ENCODE measurements around the gene EPB41. TPM values are rescaled to one million over a fixed set of nuclear protein-coding genes. Genes with fewer than 3 reads are reported as not detected.
"Not testable (repeated sequence)": the region's sequence is repeated elsewhere in the genome, so short reads cannot be mapped to it uniquely, and the experiment has no call there.

The EPB41 gene
- total and polyA plus RNA-seq, 12 donors = 6.6 to 49.5 (median 30.3) TPM

DNA sequence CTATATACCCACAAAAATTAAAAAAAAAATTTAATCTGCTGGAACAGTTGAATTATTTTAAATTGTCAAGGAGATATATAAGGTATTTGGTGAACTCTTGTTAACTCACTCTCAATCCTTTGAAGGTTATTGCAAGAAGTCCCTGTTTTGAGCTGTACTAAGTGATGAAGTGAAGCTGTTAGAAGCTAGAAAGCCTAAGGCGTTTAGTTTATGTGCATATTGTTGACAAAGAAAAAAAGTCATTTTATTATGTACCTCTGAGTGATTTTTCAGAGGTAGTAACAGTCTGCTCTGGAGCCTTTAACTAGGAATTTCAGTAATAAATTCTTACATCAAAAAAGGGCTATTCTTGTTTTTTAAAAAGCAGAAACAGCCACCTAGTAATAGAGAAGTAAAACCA lies 149.7 kb downstream of the EPB41 start:
- DNase-seq = no peak
- Histone ChIP-seq H3K4me3 (no peak overlapping the region), H3K36me3 (replicated peaks in 1 of 2) (no peaks in the 10 kb centered on the region), H3K27ac (no peak overlapping the region), H3K4me1 (replicated peaks in 1 of 2) (no peaks in the 10 kb centered on the region), H3K9me3 (replicated peaks in 1 of 3) (no peaks in the 10 kb centered on the region), H3K27me3 (no peaks in the 10 kb centered on the region)
- TF ChIP-seq CTCF (IDR thresholded peaks at IDR 0.05) (no peak), POLR2A (IDR thresholded peaks at IDR 0.05) (no peak)
- intact Hi-C loops (cut with DNase I) = no loop called here
- 72 to 91% (median 80%) methylated on average over 1 of the region's 1 CpG for WGBS, 4 donors

- H3K4me3 ChIP-seq = no peak overlapping the region
- no peaks in the 10 kb centered on the region for H3K27me3 ChIP-seq
- H3K36me3 ChIP-seq (replicated peaks in 1 of 2) = peaks cover 0 to 2% of the 10 kb centered on the region in 2 donors
- no peaks in the 10 kb centered on the region for H3K4me1 ChIP-seq (replicated peaks in 1 of 2)
- no peak for DNase-seq
- WGBS, 4 donors = 93 to 100% (median 97%) methylated on average over 2 of the region's 2 CpGs
- no peaks in the 10 kb centered on the region for H3K9me3 ChIP-seq (replicated peaks in 1 of 3)
- intact Hi-C loops (cut with DNase I) = no loop called here
- H3K27ac ChIP-seq = no peak overlapping the region
- TF ChIP-seq POLR2A (IDR thresholded peaks at IDR 0.05) = no peak
- no peak for TF ChIP-seq CTCF (IDR thresholded peaks at IDR 0.05)
Observed at GRCh38 chr1:29077155-29077554, 162.8 kb downstream of the EPB41 start.

DNA sequence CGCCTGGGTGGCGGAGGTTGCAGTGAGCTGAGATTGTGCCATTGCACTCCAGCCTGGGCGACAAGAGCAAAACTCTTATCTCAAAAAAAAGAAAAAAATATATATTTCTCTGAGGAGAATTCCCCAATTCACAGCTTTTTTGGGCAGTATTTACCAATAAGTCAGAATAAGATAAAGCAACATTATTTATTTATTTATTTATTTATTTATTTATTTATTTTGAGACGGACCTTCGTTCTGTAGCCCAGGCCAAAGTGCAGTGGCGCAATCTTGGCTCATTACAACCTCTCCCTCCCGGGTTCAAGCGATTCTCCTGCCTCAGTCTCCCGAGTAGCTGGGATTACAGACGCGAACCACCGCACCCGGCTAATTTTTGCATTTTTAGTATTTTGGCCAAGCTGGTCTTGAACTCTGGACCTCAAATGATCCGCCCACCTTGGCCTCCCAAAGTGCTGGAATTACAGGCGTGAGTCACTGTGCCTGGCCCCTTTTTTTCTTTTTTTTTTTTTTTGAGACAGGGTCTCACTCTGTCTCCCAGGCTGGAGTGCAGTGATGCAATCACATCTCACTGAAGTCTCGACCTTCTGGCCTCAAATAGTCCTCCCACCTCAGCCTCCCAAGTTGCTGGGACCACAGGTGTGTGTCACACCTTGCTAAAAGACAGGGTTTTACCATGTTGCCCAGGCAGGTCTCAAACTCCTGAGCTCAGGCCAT lies 165.7 kb downstream of the EPB41 start:
- H3K27ac ChIP-seq; intact Hi-C loops (cut with DNase I); H3K4me1 ChIP-seq (replicated peaks in 1 of 2); H3K27me3 ChIP-seq; H3K4me3 ChIP-seq; H3K9me3 ChIP-seq (replicated peaks in 1 of 3); H3K36me3 ChIP-seq (replicated peaks in 1 of 2); DNase-seq: not testable (repeated sequence)
- 89 to 91% (median 90%) methylated on average over 16 of the region's 16 CpGs for WGBS, 4 donors

- no peaks in the 10 kb centered on the region for H3K9me3 ChIP-seq (replicated peaks in 1 of 3)
- DNase-seq = no peak
- no peaks in the 10 kb centered on the region for H3K4me1 ChIP-seq (replicated peaks in 1 of 2)
- no peak overlapping the region for H3K27ac ChIP-seq
- TF ChIP-seq POLR2A (IDR thresholded peaks at IDR 0.05) = no peak
- TF ChIP-seq CTCF (IDR thresholded peaks at IDR 0.05) = no peak
- 91 to 99% (median 93%) methylated on average over 3 of the region's 3 CpGs for WGBS, 4 donors
- no peaks in the 10 kb centered on the region for H3K36me3 ChIP-seq (replicated peaks in 1 of 2)
- H3K4me3 ChIP-seq = no peak overlapping the region
- no peaks in the 10 kb centered on the region for H3K27me3 ChIP-seq
- intact Hi-C loops (cut with DNase I) = no loop called here
Observed at GRCh38 chr1:29081201-29081600, 166.8 kb downstream of the EPB41 start.

DNA sequence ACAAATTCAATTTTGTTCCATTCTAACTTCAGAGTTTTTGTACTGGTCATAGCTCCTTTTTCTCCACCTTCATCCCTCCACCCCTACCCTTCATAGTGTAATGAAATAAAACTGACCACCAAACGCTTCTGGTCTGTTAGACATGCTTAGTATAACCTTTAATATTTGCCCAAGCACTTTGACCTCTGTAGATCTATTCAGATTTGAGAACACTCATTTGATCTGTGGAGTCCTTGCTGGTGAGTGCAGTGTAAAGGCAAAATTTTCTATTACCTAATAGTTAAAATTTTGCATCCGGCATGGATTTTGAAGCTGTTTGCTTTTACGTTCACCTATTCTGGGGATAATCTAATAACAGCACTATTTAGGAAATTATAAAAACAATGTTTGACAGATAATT lies 168.2 kb downstream of the EPB41 start:
- Histone ChIP-seq H3K4me3 (no peak overlapping the region), H3K27me3 (no peaks in the 10 kb centered on the region), H3K36me3 (replicated peaks in 1 of 2) (no peaks in the 10 kb centered on the region), H3K4me1 (replicated peaks in 1 of 2) (no peaks in the 10 kb centered on the region), H3K27ac (no peak overlapping the region), H3K9me3 (replicated peaks in 1 of 3) (no peaks in the 10 kb centered on the region)
- WGBS, 4 donors = 78 to 92% (median 89%) methylated on average over 3 of the region's 3 CpGs
- DNase-seq = no peak
- intact Hi-C loops (cut with DNase I) = no loop called here
- no peak for TF ChIP-seq POLR2A (IDR thresholded peaks at IDR 0.05)
- no peak for TF ChIP-seq CTCF (IDR thresholded peaks at IDR 0.05)
